Uterus (tissue), 2 donors: ENCODE data around the gene ANXA4.

Experiments used
- CTCF ChIP-seq, 4 experiments: fragments of 200-600 bp in 2 of 4; fragments of 450-650 bp in 2 of 4; sonication (generic) in 2 of 4; IDR thresholded peaks; one replicate each; pipeline ENCODE4 v1.5.1; 2016 to 2019; ENCODE audit warnings: antibody characterized with exemption in 4 of 4, mild to moderate bottlenecking in 2 of 4, moderate library complexity in 1 of 4
- POLR2A ChIP-seq, 2 donors: fragments of 450-650 bp; IDR thresholded peaks; one replicate each; pipeline ENCODE4 v1.6.1; 2016; ENCODE audit warnings: antibody characterized with exemption in 2 of 2, mild to moderate bottlenecking in 1 of 2, moderate library complexity in 1 of 2

DNA sequence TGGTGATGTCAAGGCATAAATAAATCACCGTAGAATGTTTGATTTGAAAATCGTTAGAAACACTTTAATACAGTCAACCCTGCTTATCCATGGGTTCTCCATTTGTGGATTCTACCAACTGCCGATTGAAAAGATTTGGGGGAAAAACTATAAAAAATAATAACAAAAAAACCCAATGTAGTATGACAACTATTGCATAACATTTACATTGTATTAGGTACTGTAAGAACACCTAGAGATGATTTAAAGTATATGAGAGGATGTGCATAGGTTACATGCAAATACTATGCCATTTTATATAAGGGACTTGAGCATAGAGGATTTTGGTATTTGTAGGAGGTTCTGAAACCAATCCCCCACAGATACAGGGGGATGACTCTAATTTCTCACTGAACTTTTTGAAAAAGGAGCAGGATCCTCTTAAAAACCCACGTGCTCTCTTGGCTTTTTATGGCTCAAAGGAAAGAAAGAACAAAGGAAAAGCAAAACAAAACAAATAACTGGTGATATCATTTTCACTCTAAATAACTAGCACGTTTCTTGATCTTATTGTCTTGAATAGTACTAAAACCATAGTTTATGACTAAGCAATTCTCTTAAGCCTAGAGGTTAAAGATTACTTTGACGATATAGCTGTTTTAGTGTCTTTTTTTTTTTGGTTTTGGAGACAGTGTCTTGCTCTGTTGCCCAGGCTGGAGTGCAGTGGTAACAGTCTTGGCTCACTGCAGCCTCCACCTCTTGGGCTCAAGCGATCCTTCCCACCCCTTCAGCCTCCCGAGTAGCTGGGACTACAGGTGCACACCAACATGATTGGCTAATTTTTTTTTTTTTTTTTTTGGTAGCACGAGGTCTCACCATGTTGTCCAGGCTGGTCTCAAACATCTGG is 104.5 kb downstream of the ANXA4 start:
- TF ChIP-seq POLR2A (IDR thresholded peaks at IDR 0.05) (no peak), CTCF (IDR thresholded peaks at IDR 0.05) (no peak)
